A375 (cell line): Measurements from ENCODE around the gene CHRFAM7A. TPM values are rescaled to one million over a fixed set of nuclear protein-coding genes. Genes with fewer than 3 reads are reported as not detected.

Experiments used
- small RNA-seq: library from RNA; depleted of rRNA; stranded (forward); fragments of <200 nt; gene quantifications from one replicate; pipeline ENCODE3, GENCODE V24; 2014
- total RNA-seq: library from RNA; depleted of rRNA; stranded (reverse); fragments of >200 nt; shearing (Covaris generic); gene quantifications from 2 replicates; pipeline ENCODE4 v1.2.3, GENCODE V29; 2014; rRNA removed

CHRFAM7A gene
- 2.3 and 6.8 TPM in 2 replicates for total RNA-seq

GRCh38 chr15:30392766-30393663, at the start of gene CHRFAM7A:
Gene CHRFAM7A, minus strand, starts transcription at chr15:30393540. Its CDS starts 10,189 bp downstream, at chr15:30383351.

GRCh38 chr15:30414160-30414559, 20.8 kb upstream of the CHRFAM7A start, which contains the start of gene GOLGA8R:
Gene GOLGA8R, minus strand, starts transcription at chr15:30414260. Its CDS starts 98 bp downstream, at chr15:30414162.

Small RNA genes lying within 50 kb of the gene (small RNA-seq; reads per million reads assigned to genes)
- gene AC019322.2: not detected
- not detected for gene RF00019
- gene RF00096: 0.29 reads per million
- gene RN7SL196P: not detected

Other genes with a start within 250 kb of the CHRFAM7A start
- gene GOLGA8R, start 20.7 kb upstream of the CHRFAM7A start, total RNA-seq: 0.19 TPM in 1 of 2 replicates, not detected in the other
- gene GOLGA8Q, start 158.5 kb upstream of the CHRFAM7A start, total RNA-seq: not detected in 2 replicates
- gene GOLGA8H, start 210.5 kb upstream of the CHRFAM7A start, total RNA-seq: 0.15 and 0.32 TPM in 2 replicates